ENCODE results near the gene SLC25A47.

- TF ChIP-seq EZH2phosphoT487 (IDR thresholded peaks at IDR 0.05; ENCODE audit: insufficient read depth, low read depth): no peak
- no peak for TF ChIP-seq EZH2 (IDR thresholded peaks at IDR 0.05; ENCODE audit: insufficient read depth, poor library complexity, severe bottlenecking)
These were observed at the start of gene SLC25A47 for GRCh38 chr14:100323121-100323941.
